Tibial nerve (tissue), 4 donors: ENCODE results near the gene FOXJ3. TPM values are rescaled to one million over a fixed set of nuclear protein-coding genes. Genes with fewer than 3 reads are reported as not detected.

Experiments used
- DNase-seq, 2 donors: peaks; one replicate each; pipeline ENCODE4 v3.0.0-alpha.2; 2019; ENCODE audit warnings: low spot score in 2 of 2
- H3K27ac ChIP-seq, 4 donors: fragments of 200-600 bp; sonication (generic) in 3 of 4; one replicate each; pipeline ENCODE4 v1.5.1; 2017 to 2019; ENCODE audit warnings: mild to moderate bottlenecking in 1 of 4
- H3K27me3 ChIP-seq, 2 donors: fragments of 200-600 bp; sonication (generic) in 1 of 2; one replicate each; pipeline versions ENCODE4 v1.5.1 to v1.6.0; 2017 to 2019
- H3K36me3 ChIP-seq, 3 donors: fragments of 200-600 bp; sonication (generic); one replicate each; pipeline ENCODE4 v1.5.1; 2018 to 2019
- H3K4me1 ChIP-seq, 4 donors: fragments of 200-600 bp; sonication (generic) in 3 of 4; one replicate each; pipeline ENCODE4 v1.5.1; 2017 to 2019
- H3K4me3 ChIP-seq, 4 donors: fragments of 200-600 bp; sonication (generic) in 3 of 4; one replicate each; pipeline ENCODE4 v1.5.1; 2017 to 2019; ENCODE audit warnings: mild to moderate bottlenecking in 1 of 4, moderate library complexity in 1 of 4
- H3K9me3 ChIP-seq, 4 donors: fragments of 200-600 bp; sonication (generic) in 3 of 4; one replicate each; pipeline ENCODE4 v1.5.1; 2017 to 2019
- EP300 ChIP-seq, 2 donors: sonication (generic); formaldehyde crosslinking; IDR thresholded peaks; one replicate each; pipeline ENCODE4 v1.6.1; 2017; ENCODE audit warnings: antibody characterized with exemption in 2 of 2, mild to moderate bottlenecking in 1 of 2
- POLR2A ChIP-seq, 2 donors: fragments of 450-650 bp; IDR thresholded peaks; one replicate each; pipeline ENCODE4 v1.6.1; 2017; ENCODE audit warnings: antibody characterized with exemption in 2 of 2, mild to moderate bottlenecking in 2 of 2, moderate library complexity in 2 of 2
- WGBS, 2 donors: methylation state at CpG; one replicate each; pipeline ENCODE4 v1.1.5; 2018; 5-methylcytosine and 5-hydroxymethylcytosine counted together
- total RNA-seq, 4 donors: library from RNA; depleted of rRNA; stranded (reverse); fragments of >200 nt; gene quantifications; one replicate each; pipeline ENCODE4 v1.1.0, GENCODE V29; 2016
- TF ChIP-seq, protein P1 (sequence below), 5 experiments: fragments of 200-600 bp in 3 of 5; fragments of 450-650 bp in 2 of 5; sonication (generic) in 3 of 5; IDR thresholded peaks; one replicate each; pipeline ENCODE4 v1.5.1; 2016 to 2019; ENCODE audit warnings: antibody characterized with exemption in 5 of 5, mild to moderate bottlenecking in 3 of 5, moderate library complexity in 2 of 5

The FOXJ3 gene
- total RNA-seq, 4 donors from 2014 or later = 42.7 to 68.1 (median 64.5) TPM

- no peak for DNase-seq
- Histone ChIP-seq H3K27ac (no peak overlapping the region), H3K27me3 (no peaks in the 10 kb centered on the region), H3K9me3 (no peaks in the 10 kb centered on the region), H3K4me3 (no peak overlapping the region), H3K36me3 (no peaks in the 10 kb centered on the region), H3K4me1 (peaks cover 0 to 6% (median 0%) of the 10 kb centered on the region in 4 donors)
- no peak for TF ChIP-seq EP300 (IDR thresholded peaks at IDR 0.05)
- TF ChIP-seq POLR2A (IDR thresholded peaks at IDR 0.05) = no peak
- TF ChIP-seq, protein P1, sequence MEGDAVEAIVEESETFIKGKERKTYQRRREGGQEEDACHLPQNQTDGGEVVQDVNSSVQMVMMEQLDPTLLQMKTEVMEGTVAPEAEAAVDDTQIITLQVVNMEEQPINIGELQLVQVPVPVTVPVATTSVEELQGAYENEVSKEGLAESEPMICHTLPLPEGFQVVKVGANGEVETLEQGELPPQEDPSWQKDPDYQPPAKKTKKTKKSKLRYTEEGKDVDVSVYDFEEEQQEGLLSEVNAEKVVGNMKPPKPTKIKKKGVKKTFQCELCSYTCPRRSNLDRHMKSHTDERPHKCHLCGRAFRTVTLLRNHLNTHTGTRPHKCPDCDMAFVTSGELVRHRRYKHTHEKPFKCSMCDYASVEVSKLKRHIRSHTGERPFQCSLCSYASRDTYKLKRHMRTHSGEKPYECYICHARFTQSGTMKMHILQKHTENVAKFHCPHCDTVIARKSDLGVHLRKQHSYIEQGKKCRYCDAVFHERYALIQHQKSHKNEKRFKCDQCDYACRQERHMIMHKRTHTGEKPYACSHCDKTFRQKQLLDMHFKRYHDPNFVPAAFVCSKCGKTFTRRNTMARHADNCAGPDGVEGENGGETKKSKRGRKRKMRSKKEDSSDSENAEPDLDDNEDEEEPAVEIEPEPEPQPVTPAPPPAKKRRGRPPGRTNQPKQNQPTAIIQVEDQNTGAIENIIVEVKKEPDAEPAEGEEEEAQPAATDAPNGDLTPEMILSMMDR (IDR thresholded peaks at IDR 0.05) = no peak
- 92 to 94% methylated on average over 6 of the region's 6 CpGs for WGBS, 2 donors
Measured at GRCh38 chr1:42228938-42229337, 106.1 kb downstream of the FOXJ3 start.

GRCh38 chr1:42223036-42223435, 112.0 kb downstream of the FOXJ3 start:
- Histone ChIP-seq H3K9me3 (no peaks in the 10 kb centered on the region), H3K27me3 (no peaks in the 10 kb centered on the region), H3K4me1 (peaks cover 0 to 16% (median 0%) of the 10 kb centered on the region in 4 donors), H3K36me3 (no peaks in the 10 kb centered on the region), H3K4me3 (no peak overlapping the region), H3K27ac (no peak overlapping the region)
- DNase-seq = no peak
- TF ChIP-seq, protein P1 (IDR thresholded peaks at IDR 0.05) = no peak
- no peak for TF ChIP-seq POLR2A (IDR thresholded peaks at IDR 0.05)
- TF ChIP-seq EP300 (IDR thresholded peaks at IDR 0.05) = no peak
- WGBS, 2 donors = 90 to 95% methylated on average over 1 of the region's 1 CpG

DNA sequence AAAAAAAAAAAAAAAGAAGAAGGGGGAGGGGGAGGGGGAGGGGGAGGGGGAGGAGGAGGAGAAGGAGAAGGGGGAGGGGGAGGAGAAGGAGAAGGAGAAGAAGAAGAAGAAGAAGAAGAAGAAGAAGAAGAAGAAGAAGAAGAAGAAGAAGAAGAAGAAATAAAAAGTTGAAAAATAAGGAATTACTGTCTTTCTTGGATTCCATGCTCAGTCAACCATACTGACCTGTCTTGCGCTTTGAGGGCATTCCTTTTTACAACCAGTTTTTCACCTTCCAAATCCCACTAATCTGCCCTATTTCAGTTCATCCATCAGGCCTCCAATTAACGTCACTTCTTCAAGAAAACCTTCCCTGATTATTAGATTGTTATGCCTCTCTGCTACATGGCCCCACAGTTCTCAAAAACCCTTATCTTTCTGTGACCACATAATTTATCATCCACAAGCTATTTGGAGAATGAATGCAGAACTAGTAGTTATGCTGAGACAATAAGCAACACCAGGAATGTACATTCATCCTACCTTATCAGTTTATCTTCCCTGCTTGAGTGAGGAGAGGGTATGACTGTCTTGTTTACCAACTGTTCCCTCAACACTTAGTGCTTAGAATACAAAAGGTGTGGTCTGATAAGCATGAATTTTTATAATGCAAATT, 113.0 kb downstream of the FOXJ3 start:
- no peak overlapping the region for H3K27ac ChIP-seq
- no peak for DNase-seq
- TF ChIP-seq, protein P1 (IDR thresholded peaks at IDR 0.05) = no peak
- TF ChIP-seq EP300 (IDR thresholded peaks at IDR 0.05) (no peak), POLR2A (IDR thresholded peaks at IDR 0.05) (no peak)
- H3K4me1 ChIP-seq = peaks cover 0 to 16% (median 0%) of the 10 kb centered on the region in 4 donors
- H3K27me3 ChIP-seq = no peaks in the 10 kb centered on the region
- H3K36me3 ChIP-seq = no peaks in the 10 kb centered on the region
- no peak overlapping the region for H3K4me3 ChIP-seq
- WGBS, 2 donors = 93 to 97% methylated on average over 2 of the region's 2 CpGs
- H3K9me3 ChIP-seq = no peaks in the 10 kb centered on the region

DNA sequence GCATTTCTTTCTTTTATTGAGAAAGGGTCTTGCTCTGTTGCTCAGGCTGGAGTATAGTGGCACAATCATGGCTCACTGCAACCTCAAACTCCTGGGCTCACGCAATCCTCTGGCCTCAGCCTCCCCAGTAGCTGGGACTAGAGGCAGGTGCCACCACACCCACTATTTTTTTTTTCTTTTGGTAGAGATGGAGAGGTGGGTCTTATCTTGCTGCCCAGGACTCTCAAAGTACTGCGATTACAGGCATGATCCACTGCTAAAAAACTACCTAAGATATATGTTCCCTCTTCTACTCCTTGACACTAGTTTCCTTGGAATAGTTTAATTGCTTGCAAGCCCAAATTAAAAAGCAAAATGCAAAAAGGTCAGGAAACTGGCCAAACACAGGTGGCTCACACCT, 113.6 kb downstream of the FOXJ3 start:
- Histone ChIP-seq H3K27me3 (no peaks in the 10 kb centered on the region), H3K4me1 (peaks cover 0 to 16% (median 0%) of the 10 kb centered on the region in 4 donors), H3K27ac (no peak overlapping the region), H3K4me3 (no peak overlapping the region), H3K9me3 (no peaks in the 10 kb centered on the region), H3K36me3 (no peaks in the 10 kb centered on the region)
- 95 to 100% methylated on average over 2 of the region's 2 CpGs for WGBS, 2 donors
- TF ChIP-seq, protein P1 (IDR thresholded peaks at IDR 0.05) = no peak
- TF ChIP-seq EP300 (IDR thresholded peaks at IDR 0.05) (no peak), POLR2A (IDR thresholded peaks at IDR 0.05) (no peak)
- no peak for DNase-seq

DNA sequence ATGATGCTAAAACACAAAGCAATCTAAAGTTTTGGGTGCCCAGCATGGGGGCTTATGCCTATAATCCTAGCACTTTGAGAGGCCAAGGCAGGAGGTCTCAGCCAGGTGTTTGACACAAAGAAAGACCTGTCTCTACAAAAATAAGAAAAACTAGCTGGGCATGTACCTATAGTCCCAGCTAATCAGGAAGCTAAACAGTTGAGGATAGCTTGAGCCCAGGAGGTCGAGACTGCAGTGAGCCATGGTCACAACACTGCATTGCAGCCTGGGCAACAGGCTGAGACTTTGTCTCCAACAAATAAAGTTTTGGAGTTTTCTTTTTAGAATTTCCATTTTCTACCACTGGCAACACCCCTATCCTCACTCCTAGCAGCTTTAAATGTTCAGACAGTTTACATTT, 115.4 kb downstream of the FOXJ3 start:
- H3K9me3 ChIP-seq = no peaks in the 10 kb centered on the region
- no peak for DNase-seq
- H3K27me3 ChIP-seq = no peaks in the 10 kb centered on the region
- TF ChIP-seq, protein P1 (IDR thresholded peaks at IDR 0.05) = no peak
- TF ChIP-seq POLR2A (IDR thresholded peaks at IDR 0.05) = no peak
- no peak for TF ChIP-seq EP300 (IDR thresholded peaks at IDR 0.05)
- no peak overlapping the region for H3K4me3 ChIP-seq
- H3K4me1 ChIP-seq = peaks cover 0 to 14% (median 0%) of the 10 kb centered on the region in 4 donors
- no peak overlapping the region for H3K27ac ChIP-seq
- no peaks in the 10 kb centered on the region for H3K36me3 ChIP-seq
- 77 to 79% methylated on average over 1 of the region's 1 CpG for WGBS, 2 donors
